Measurements from ENCODE around the gene TRPM3.

Gene TRPM3

DNA sequence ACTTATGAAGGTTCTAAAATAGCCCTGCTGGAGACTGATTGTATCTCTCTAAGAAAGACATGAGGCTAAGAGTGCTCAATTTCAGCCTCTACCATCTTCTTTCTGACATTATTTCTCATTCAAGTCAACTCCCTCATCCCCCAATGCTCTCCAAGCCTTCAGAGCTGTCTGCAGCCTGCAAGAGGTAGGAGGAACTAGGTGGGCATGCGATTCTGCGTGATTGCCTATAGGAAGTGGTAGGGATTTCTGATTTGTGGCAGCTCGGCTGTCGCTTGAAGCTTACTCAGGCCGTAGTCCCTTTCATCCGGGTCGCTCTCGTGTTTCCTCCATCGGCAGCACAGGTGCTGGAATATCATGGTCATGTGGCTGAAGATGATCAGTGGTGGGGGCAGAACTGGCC lies 568.9 kb downstream of the TRPM3 start:
- no peak for DNase-seq

GRCh38 chr9:70551801-70552200 lies 569.6 kb downstream of the TRPM3 start:
- no peak for DNase-seq

GRCh38 chr9:70551396-70551795 lies 570.0 kb downstream of the TRPM3 start:
- no peak for DNase-seq

DNA sequence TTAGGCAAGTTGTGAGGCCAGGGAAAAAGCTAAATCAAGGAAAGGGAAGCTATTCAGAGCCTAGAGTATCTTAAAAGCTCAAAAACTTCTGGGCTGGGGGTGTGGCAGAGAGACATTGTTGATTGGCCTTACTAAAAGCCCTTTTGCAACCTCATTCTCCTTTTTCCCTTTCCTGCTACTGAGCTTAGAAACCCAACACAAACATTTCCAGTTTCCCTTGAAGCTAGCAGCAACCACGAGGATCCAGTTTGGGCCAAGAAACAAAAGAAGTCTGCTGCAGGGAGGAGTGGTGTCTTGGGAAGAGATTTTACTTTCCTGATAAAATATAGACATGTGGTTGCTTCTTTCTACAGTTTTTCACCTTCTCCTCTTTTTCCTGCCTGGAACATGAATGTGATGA lies 571.5 kb downstream of the TRPM3 start:
- no peak for DNase-seq

- DNase-seq: no peak
These were observed 579.0 kb downstream of the TRPM3 start for GRCh38 chr9:70542311-70542931.

- no peak for DNase-seq
These were observed 581.4 kb downstream of the TRPM3 start for GRCh38 chr9:70540016-70540415.

DNA sequence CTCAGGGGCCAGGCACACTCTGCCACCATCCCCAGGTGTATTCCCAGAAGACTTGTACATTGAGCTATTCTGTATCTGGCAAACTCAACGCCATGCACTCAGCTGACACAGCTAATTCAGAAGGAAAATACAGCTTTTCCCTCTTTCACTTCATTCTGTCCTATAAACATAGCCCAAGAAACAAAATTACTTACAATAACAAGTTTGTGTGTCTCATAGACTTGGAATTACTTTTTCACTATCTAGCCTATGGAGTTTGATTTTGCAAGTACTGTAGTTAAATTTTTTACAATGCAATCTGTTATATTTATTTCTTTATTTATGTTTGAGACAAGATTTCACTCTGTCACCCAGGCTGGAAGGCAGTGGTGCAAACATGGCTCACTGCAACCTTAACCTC lies 581.9 kb downstream of the TRPM3 start:
- no peak for DNase-seq

DNA sequence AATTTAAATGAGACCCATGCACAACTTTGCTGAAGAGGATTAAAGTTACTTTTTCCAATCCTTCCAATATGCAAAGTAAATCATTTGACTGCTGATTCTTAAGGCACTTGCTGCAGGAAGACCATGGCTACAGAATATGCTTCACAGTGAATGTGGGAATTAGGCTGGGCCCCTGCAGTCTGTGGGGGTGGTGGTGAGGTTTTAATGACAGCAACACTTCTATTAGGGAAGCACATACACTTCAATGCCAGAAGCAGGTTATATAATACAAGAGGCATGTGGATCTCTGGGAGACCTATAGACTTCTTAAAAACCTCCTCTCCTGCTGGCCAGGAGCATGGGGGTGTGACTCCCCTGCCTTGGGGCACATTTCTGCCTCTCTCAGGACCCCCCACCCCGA lies 582.4 kb downstream of the TRPM3 start:
- DNase-seq: peak in 1 of 14 donors; percentile 11

- DNase-seq: no peak
These were observed 584.3 kb downstream of the TRPM3 start for GRCh38 chr9:70537084-70537483.

DNA sequence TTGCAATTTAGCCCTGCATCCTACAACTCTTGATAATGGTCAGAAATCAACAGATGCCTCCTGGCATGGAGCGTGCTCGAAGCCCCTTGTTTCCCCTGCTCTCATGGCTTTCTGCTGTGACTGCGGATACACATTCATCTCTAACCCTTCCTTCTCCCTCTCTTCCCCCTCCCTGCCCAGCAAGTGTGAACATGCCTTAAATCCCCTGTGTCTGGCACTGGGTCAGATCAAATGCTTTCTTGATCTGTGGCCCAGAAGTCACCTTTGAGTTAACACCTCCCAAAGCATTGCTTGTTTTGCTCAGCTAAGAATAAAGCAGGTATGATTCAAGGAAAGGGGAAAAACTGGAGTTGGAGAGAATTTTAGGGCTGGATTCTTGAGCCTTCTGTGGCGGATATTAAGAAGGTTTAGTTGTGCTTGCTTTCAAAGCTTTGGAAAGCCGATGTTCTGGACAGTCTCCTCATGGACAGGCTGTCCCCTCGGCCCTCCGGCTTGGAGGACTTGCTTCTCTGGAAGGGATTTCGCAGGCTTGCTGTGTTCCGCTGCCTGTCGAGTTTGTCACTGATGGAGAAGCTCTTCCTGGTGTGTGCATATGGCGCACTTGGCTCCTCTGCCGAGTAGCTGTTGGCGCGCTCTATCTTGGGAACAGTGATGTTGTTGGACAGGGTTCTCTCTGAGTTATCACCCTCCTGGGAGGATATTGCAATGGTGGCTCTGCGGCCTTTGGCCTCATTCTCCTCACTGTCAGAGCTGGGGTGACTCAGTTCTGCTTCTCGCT lies 585.7 kb downstream of the TRPM3 start:
- peak in 2 of 14 donors; percentile 41 to 99 for DNase-seq

DNA sequence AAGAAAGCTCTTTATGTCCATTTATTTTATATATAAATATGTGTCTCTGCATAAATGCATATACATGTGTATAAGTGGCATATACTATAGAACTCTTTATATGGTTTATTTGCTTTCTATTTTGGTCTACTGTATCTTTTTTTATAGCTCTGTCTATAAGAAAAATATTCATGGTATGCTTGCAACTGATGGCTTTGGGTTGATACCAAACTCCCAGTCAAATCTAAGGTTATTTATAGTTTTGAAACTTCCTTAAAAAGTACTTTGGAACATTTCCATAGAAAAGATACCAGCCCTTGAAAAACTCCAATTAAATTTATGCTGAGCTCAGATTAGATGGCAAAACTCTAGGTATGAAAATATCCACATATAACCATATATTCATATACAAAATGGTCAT lies 587.0 kb downstream of the TRPM3 start:
- no peak for DNase-seq

DNA sequence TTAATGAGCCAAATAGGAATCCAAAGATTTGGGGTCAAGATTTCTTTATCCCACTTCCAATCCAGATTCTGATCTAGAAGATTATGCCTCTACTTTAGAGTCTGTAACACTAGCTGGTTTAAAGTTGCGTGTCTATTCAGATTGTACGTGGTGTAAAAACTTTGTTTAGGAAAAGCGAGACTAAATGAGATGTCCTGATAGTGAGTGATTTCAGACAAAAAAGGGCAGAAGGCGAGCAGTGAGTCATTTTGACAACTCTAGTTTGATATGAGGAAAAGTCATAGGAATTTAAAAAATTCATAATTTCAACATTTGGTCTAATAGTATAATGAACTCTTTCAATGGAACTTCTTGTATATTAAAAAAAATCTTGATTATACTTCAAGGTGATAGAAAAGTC lies 587.4 kb downstream of the TRPM3 start:
- no peak for DNase-seq

DNA sequence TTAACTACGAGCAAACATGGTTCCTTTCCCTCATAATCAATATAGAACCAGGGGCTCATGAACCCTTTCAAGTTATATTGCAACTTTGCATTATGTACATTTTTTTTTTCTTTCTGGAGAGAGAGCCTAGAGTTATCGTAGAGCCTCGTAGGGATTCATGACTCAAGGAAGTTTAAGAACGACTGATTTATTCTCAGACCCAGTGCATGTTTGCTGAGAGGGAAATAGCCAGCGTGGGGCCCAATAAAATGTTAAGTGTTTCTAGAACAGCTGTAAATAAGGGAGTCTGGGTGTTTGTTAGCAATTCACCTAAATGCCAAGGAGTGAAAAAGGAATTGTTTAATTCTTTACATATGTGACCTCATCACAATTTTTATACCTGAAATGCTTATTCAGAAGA lies 587.9 kb downstream of the TRPM3 start:
- no peak for DNase-seq

DNA sequence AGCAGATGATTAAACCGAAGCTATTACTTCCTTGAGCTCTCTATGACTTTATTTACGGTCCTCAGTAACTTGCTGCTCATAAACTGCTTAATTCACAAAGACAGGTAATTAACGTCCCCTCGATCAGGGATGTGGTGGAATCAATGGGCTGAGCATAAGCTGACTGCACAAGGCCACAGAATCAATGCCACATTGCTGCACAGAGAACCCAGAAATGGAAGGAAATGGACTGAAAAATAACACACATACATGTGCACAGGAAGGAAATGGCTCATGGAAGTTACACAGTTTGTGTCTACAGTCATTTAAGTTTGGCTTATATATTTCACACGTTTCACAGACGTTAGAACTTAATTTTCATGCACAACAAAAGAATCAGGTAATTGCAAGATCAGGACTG lies 588.7 kb downstream of the TRPM3 start:
- DNase-seq: no peak

DNA sequence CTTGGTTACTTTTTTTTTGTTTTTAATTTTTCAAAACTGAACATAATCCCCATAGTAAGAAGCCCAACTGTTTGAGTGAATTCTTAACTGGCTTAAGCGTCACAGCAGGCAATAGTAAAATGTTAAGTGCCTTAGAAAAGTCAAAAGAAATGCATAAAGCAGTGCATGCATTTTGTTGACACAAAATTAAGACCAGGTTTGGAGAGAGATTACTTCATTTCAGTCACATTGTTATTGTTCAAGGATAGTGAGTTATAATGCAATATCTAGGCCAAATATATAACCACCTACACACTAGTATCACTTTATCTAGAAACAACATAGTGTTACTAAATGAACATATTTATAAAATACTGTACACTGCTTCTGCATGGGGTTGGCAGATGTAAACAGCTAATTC lies 590.1 kb downstream of the TRPM3 start:
- no peak for DNase-seq

DNA sequence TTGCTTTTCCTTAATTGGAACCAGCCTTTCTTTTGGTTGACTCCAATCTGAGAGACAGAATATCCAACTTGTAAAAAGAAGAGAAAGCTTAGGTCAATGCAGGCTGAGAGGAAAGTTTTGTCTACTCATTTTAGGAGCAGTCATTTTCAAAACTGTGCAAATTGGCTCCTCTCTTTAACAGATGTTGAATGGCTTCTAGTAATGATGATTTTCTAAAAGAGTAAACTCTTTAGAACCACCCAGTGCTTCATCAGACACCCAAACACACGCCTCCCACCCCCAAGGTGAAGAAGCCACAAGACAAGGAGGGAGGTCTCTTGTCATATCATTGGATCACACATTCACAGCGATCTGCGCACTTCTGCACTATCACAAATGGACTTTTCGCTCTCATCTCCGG lies 590.7 kb downstream of the TRPM3 start:
- no peak for DNase-seq

DNA sequence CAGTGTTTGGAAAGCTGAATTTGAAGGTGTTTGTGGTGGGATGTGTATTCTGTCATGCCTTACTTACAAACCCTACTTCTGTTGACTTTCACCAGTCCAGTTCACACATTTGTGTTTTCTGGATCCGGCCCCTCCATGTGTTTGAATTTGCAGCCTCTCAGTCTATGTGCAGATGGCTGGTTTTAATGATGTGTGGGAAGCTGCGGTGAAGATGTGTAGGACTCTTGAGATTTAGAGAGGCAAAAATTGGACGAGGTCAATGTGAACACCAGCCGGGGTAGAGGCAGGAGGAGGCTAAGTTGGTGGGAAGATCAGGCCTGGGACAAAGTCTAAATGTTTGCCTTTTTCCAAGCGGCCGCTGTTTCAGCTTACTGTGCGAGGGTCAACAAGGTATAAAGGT lies 591.6 kb downstream of the TRPM3 start:
- DNase-seq: no peak

- no peak for DNase-seq
These were observed 592.0 kb downstream of the TRPM3 start for GRCh38 chr9:70529377-70529776.

- DNase-seq: no peak
These were observed 594.5 kb downstream of the TRPM3 start for GRCh38 chr9:70526902-70527301.

DNA sequence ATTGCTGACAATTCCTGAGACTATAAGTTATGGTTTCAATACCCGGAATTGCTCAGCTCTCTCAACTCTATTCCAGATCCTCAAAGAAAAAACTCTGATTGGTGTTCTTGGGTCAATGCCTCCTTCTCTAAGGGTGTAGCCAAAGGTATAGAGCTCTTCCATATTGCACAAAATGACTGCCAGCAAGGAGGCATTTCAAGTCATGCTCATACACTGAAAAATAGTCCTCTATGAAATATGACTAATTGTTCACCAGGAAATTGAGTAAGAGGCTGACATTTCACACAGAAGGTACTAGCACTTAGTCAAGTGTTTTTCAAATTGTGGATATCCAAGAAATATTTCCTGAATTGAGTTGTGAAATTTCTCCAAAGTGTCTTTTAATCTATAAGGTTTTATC lies 595.9 kb downstream of the TRPM3 start:
- DNase-seq: no peak

- DNase-seq: no peak
These were observed 601.3 kb downstream of the TRPM3 start for GRCh38 chr9:70519912-70520724.

GRCh38 chr9:70517926-70518610 lies 603.4 kb downstream of the TRPM3 start:
- no peak for DNase-seq

DNA sequence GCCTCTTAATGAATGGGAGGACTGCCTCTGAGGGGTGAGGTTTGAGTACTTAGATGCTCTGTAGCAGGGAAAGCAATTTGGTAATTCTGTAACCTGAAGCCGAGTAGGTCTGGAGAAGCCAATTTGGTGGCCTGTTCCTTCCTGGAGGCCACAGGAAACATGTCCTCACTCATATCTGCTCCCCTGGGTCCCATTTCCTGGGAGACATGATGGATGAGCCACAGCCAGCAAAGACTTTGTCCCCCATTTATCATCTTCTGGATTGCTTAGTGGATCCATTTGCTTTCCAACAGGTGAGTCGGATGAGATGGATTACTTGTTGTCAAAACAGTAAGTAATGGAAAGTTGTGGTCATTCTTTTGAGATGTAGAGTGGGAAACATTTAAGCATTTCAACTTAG lies 607.1 kb downstream of the TRPM3 start:
- no peak for DNase-seq
